ENCODE measurements around the gene LHFPL4.
"Not testable (repeated sequence)": the region's sequence is repeated elsewhere in the genome, so short reads cannot be mapped to it uniquely, and the experiment has no call there.

Gene LHFPL4

GRCh38 chr3:9534429-9534828 lies 19.2 kb downstream of the LHFPL4 start:
- DNase-seq = no peak

- DNase-seq = no peak
Measured at GRCh38 chr3:9525078-9525477, 28.5 kb downstream of the LHFPL4 start.

- DNase-seq = no peak
Measured at GRCh38 chr3:9514956-9515355, 38.7 kb downstream of the LHFPL4 start.

- no peak for DNase-seq
Measured at GRCh38 chr3:9514306-9514705, 39.3 kb downstream of the LHFPL4 start.

GRCh38 chr3:9512456-9513045 lies 41.1 kb downstream of the LHFPL4 start:
- no peak for DNase-seq

- no peak for DNase-seq
Measured at GRCh38 chr3:9508781-9509180, 44.8 kb downstream of the LHFPL4 start.

GRCh38 chr3:9507586-9508578 lies 45.7 kb downstream of the LHFPL4 start:
- no peak for DNase-seq

- peak; percentile 11 to 50 for DNase-seq
Measured at GRCh38 chr3:9503283-9503682, 50.3 kb downstream of the LHFPL4 start.

- no peak for DNase-seq
Measured at GRCh38 chr3:9501226-9501625, 52.4 kb downstream of the LHFPL4 start.

DNA sequence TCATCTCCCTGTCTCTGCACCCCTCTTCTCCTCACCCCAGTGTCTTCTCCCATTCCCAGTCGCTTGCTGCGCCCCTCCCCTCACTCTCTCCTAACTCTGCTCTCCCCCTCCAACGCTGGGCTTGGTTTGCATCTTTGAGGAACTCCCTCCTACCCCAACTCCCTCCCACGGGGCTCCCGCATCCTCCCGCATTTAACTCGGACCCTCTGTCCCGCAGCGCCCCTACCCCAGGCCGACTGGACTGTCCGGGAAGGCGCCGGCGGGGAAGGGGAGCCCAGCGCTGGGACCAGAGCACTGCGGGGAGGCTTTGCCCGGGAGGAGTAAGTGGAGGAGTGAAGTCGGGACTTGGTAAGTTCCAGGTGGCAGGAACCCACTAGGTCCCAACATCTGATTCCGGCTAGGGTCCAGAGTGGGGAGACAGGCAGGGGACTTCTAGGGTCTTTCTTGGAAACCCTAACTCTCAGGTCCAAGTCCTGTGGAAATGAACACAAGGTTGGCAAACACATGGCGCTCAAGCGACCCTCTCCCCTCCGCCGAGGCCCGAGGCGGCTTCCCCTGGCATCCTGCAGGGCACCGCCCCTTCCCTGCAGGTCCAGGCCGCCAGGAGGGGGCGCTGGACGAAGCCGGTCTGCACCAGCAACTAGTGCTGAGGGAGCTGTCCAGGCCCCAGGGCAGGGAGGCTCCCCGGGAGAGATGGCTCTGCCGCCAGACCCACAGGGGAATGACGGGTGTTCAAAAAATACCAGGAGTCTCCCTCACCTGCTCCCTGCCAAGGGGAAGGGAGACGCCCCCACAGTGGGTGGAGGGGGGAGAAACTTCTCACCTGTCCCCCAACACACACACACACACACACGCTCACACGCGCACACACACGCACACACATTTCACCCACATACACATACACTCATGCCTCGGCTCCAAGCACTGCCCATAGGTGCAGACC lies 53.2 kb downstream of the LHFPL4 start:
- no peak for DNase-seq

DNA sequence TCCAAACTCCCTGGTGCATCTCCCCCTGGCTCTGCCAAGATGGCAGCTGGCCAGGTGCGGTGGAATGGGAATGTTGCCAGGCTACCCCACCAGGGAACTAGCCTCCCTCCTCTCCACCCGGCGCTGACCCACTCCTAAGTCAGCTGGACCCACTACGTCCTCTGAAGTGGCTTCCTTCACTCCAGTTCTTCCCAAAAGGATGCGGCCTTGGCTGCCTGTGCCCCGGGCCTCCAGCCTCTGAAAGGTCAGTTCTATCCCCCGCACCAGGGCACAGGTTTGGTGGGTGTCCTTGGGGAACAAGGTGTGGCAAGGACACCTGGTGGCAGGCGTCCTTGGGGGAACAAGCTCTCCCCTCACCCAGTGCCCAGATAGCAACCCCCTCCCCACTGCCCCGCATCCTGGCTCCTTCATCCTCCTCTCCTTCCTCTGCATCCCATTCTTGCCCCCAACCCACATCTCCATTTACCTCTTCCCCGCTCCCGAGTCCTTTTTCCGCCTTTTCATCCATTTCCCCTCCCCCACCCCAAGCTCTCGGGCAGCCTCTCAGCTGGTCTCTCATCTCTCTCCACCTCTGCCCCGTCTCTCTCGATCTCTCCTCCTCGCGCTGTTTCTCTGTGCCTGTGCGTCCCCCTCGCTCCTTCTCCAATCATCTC lies 54.0 kb downstream of the LHFPL4 start:
- no peak for DNase-seq

GRCh38 chr3:9498781-9499180 lies 54.8 kb downstream of the LHFPL4 start:
- DNase-seq = no peak

GRCh38 chr3:9497821-9498565 lies 55.6 kb downstream of the LHFPL4 start:
- no peak for DNase-seq

DNA sequence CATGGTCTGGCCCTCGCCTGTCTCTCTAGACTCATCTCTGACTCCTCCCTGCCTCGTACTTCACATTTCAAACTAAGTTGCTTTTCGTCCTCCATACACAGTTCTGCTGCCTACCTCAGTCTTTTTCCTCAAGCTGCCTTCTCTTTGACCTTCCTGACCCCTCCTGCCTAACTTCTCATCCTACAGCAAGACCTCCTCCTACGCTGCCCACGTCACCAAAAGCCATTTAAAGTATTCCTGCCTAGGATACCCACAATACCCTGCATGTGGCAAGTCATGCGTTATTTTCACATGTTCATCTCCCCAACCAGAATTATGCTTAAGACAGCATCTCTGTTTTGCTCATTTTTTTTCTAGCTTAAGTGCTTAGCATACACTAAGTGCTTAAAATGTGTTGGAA lies 56.7 kb downstream of the LHFPL4 start:
- no peak for DNase-seq

- not testable (repeated sequence) for DNase-seq
Measured at GRCh38 chr3:9494036-9494435, 59.6 kb downstream of the LHFPL4 start.

DNA sequence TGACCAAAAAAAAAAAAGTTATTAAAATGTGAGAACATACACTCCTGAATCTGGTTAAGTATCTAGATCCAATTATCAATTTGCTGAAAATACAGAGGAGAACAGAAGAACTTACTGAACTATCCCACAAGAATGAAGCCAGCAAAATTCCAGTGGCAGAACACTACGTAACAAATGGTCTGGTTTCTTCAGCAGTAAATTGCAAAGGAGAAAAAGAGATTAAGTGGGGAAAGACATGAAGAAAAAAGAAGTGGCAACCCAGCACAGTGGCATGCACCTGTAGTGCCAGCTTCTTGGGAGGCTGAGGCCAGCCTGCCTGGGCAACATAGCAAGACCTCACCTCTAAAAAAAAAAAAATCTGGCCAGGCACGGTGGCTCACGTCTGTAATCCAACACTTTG lies 62.1 kb downstream of the LHFPL4 start:
- DNase-seq = no peak

GRCh38 chr3:9485248-9485647 lies 68.4 kb downstream of the LHFPL4 start:
- DNase-seq = no peak

DNA sequence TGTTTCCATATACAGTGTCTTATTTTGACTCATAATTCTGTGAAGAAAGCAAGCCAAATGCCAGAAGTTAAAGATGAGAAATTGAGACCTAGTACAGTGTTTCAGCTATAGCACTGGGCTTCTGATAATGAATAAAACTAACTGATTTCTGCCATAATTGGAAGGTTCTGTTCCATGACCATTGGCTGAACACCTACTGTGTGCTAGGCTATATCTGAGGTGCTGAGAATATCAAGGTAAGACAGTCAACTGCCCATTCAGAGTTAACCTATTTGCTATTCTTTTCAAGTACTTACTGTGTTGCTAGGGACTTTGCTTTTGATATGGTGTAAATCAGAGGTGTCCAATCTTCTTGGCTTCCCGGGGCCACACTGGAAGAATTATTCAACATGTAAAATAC lies 73.4 kb downstream of the LHFPL4 start:
- no peak for DNase-seq

DNA sequence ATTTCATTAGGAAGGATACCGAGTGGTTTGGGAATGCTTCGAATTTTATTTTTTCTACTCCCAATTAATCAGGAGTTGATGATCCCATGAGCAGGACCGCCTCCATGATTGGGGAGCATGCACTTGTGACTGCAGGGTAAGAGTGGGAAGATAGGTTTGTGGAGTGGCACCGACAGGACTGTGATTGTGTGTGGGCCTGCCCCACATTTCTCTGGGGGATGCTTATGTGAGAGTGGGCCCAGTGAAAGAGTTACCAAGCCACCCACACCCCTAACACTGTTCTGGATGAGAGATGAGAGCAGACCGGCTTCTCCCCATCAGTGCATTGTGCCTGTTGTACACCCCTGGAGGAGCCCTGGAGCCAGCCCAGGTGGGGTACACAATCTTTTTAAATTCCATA lies 76.7 kb downstream of the LHFPL4 start:
- no peak for DNase-seq

DNA sequence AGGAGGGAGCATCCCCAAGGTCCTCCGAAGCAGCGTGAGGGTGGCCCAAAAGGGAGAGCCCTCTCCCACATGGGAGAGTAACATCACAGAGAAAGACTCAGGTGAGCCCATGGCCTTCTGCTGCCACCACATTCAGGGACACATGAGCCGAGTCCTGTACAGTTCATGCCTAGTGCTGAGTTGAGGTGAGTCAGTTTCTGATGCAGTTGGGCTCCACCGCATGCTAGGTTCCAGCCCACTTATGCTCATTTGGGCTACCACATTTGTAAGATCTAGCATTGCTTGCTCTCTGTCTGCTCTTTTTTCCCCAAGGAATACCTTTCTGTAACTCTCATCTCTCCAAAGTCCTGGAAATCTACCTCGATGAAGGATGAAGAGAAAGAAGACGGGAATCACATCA lies 79.1 kb downstream of the LHFPL4 start:
- DNase-seq = no peak

DNA sequence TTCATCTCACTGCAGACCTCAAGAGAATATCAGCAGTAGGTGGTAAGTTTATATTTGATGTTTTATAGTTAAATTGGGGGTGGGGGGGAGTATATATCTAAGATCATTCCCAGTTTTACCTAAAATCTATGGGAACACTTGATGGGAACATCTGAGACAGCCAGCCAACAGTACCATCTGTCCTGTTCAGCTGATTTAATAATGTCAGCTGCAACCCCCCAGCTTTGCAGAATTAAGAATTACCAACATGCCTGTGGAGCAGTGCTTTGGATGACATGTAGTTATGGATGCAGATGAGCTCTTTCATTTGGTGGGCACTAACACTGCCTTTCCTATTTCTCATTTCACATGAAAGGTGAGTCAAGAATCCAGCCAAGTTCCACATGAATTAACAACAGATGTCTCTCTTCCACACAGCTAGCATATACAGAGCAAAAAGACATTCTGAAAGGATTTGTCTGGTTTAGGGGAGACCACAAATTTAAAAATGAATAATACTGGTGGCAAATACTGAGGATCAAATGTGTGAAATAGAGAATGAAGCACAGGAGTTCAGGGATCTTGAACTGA lies 80.0 kb downstream of the LHFPL4 start:
- DNase-seq = no peak
